Fibroblast of skin of scalp (primary cell): ENCODE results near the gene VOPP1.

Experiments
- DNase-seq: peaks from one replicate; pipeline ENCODE4 v3.0.0-alpha.2; 2013

Gene VOPP1

DNA sequence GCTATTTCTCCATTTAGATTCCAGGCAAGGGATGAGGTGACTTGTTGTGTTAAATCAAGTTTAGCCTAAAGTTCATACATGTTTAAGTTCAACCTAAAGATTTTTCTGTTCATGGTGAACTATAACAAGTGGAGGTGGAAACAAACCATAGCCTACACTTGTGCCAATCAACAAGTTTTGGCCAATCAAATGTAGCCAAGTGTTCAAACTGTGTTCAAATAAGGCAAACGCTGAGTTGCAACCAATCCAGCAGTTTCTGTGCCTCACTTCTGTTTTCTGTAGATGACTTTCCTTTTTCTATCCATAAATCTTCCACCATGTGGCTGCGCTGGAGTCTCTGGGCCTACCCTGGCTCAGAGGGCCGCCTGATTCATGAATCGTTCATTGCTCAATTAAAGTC, 4.5 kb upstream of the VOPP1 start:
- DNase-seq, result no peak

DNA sequence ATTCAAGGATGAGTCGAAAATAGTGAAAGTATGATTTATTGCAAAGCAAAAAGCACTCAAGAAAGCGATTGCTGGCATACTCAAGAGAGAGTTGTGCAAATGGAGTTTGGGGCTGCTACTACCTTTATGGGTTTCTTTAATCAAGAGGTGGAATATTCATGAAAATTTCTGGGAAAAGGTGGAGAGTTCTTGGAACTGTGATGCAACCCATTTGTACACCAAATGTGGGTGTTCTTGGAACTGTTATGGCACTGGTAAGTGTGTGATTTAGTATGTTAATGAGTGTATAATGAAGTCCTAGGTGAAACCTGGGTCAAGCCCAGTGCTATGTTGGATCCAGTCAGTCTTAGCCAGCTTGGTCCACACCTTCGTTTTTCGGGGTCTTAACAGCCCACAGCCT, 3.4 kb upstream of the VOPP1 start:
- no peak for DNase-seq

DNA sequence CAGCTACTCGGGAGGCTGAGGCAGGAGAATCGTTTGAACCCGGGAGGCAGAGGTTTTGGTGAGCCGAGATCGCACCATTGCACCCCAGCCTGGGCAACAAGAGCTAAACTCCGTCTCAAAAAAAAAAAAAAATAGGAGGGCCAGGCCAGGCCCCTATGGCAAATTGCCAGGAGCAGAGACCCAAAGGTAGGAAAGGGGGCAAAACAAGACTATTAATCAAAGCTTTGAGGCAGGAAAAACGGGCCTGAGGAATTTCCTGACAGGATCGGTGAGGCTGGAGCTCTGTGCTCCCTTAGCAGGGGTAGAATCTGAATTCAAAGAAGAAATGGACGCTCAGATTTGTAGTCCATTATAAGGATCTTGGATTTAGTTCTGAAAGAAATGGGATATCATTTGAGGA, 2.8 kb upstream of the VOPP1 start:
- DNase-seq, result no peak

DNA sequence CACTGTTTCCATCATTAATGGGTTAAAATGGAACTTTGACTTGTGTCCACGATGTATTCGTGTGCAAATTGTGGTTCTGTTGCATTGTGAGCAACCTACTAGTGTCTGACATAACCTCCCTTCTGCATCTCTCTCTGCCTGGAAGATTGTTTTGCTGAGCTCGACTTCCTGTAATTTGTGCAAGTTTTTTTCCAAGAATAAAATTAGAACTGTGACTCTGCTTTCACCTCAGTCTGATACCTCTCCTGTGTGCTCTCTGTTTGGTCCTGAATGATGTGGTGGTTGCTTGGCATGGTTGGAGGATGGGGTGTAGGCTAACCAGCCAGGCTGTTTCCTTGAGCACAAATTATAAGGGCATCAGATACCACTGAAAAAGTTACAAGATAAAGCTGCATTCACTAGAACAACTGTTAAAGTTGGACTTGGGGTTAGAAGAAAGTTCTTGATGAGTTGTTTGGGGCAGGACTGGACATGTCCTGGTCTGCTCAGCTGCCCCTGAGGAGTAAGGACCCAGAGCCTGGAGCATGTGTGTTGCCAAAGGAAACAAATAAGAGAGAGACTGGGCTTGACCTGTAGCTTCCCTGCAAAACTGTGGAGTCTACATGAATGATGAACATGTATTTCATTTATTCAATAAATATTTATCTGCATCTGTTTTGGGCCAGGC, 1.9 kb upstream of the VOPP1 start:
- DNase-seq, result no peak

DNA sequence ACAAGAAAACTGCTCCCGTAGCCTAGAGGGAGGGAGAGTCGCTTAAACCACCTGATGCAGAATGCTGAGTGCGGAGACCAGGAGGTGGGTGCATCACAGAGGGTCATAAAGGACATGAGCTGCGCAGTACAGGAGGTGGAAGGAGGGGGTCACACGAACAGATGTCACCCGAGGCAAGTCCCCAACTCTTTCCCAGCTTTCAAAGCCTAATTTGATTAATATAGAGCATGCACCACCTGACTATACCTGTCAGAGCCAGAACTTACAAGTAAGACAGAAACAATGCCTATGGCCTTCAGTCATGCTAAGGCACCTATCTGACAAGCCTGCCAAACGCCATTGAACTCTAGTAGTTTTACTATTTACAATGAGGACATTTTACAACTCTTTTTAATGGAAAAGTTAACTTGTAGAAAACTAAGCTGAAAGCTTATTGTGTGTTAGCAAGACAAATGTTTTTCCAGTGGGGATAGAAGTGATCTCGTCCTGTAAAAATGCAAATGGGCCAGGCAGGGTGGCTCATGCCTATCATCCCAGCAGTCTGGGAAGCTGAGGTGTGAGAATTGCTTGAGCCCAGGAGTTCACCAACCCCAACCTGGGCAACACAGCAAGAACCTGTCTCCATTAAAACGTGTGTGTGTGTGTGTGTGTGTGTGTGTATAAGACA, 1.1 kb upstream of the VOPP1 start:
- DNase-seq, result peak; percentile 51

DNA sequence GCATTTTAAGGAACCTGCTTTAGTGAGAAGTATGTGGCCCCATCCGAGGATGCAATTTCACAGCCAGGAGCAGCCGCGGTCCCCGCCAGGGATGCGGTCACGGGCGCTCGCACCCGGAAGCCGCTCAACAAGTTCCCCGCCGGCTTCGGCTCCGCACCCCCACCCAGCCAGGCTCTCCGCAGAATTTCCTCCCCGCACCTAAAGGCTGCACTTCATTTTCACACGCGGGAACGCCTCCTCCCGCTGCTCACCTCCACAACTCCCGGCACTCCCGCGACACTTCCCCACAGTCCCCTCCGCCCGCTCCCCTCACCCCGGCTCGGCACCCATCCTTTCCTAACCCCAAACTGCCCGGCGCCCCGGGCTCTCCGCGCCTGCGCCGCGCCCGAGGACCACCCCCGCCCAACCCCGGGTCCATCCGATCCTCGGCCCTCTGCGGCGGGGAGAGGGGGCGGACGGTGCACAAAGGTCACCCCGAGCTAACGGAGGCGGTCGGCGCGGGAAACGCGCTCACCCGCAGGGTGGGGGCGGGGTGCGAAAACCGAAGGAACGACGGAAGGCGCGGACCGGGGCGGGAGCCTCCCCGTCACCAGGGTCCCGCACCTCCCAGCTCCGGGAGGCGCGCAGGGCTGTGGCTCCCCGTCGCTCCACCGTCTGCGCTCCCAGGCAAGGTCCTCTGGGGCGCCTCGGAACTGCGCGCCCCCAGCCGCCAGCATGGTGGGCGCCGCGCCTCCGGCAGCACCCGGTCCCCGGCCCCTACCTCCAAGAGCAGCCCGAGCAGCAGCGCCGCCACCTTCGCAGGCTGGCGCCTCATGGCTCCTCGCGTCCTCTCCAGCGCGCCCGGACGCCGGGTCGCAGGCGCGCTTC, 558 bp downstream of the VOPP1 start:
- DNase-seq, result peak; percentile 39

DNA sequence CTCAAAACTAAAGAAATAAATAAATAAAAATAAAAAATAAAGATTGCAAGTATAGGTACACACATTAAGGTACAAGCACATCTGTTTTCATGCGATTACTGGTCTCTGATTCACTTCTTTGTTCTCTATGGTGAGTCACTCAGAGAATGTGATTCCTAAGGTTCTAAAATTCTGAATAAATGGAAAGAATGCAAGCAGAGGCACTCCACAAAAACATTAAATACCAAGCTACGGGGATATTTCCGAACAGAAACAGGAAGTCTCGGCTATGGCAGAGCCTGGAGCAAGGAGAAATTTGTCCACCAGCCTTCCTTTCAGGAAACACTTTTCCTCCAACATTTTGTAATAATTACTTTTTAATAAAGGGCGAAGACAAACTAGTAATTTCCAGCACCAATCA, 1.4 kb downstream of the VOPP1 start:
- peak; percentile 85 for DNase-seq

DNA sequence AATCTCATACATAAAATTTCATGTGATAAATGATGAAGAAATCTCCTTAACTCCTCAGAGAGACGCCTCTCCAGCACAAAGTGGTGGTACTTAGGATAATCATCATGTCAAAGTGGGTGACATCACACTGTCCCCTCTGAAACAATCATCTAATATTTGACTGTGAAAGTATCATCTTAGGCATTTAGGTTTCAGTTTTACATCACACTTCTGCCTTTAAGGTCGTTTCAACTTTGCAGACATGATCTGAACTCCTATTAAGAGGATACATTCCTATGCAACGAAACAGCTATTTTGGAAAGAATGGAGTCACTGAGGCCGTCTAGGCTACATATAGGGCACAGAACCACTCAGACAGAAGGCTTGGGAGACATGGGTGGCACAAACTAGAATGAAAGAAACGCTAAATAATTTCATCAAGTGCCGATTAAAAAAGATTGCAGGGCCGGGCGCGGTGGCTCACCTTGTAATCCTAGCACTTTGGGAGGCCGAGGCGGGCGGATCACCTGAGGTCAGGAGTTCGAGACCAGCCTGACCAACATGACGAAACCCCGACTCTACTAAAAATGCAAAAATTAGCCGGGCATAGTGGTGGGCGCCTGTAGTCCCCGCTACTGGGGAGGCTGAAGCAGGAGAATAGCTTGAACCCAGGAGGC, 2.0 kb downstream of the VOPP1 start:
- DNase-seq, result peak; percentile 70

DNA sequence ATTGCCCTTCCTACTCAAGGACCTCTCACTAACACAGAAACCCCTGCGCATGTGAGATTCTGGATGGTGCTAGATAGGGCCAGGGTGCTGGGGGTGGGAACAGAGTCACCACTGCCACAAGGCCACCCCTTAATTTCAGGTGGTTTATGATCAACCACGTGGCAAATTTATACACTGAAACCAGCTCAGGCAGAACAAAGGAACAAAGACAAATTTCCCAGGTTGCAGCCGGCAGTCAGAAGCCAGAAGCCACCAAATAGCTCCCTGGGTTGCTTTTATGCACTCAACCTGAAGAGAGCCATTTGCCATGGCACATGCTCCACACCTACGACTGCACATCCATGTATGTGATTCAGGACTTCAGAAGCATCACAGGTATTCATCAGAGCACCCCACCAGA, 2.5 kb downstream of the VOPP1 start:
- no peak for DNase-seq

DNA sequence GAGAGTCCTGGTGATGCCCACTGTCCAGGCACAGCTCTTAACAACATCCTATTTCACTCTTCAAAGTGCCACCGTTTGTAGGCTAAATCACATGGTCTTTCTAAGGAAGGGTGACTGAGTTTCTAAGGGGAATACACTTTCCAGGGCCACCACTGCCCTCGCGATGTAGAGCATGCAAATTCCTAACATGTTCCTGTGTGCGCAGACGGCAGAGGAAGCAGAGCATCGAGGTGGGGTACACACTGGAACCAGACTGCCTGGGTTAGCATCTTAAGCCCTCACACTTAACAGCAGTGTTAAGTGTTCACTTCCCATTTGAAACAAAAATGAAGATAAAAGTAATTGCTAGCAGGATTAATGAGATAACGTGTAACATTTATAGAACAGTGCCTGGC, 3.0 kb downstream of the VOPP1 start:
- no peak for DNase-seq

DNA sequence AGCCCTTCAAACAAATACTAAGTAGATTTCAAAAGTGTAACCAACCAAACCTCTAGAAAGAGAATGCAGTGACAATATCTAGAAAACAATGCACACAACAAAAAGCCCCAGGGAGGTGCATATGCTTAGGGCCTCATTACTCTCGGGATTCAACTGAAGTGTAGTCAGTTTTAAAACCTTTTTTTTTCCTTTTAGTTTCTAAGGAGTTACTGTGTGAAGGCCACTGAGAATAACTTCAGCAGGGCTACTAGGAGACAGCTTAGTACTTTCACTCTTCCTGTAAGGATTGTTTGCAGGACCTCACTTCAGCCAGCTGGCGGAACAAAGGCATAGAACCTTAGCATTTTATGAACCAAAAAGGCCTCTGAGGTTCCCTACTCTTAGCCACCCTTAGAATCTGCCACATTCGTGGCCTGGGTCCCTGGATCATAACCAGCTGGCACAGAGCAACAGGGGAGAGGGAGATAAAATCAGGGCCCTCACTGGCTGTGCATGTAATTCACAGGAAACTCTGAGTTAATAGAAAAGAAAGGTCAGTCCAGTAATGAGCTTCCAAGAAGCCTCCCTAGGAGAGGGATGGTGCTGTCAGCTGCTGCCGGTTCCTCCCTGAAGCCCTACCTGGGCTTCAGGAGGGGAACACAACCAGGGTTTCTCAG, 3.6 kb downstream of the VOPP1 start:
- no peak for DNase-seq

DNA sequence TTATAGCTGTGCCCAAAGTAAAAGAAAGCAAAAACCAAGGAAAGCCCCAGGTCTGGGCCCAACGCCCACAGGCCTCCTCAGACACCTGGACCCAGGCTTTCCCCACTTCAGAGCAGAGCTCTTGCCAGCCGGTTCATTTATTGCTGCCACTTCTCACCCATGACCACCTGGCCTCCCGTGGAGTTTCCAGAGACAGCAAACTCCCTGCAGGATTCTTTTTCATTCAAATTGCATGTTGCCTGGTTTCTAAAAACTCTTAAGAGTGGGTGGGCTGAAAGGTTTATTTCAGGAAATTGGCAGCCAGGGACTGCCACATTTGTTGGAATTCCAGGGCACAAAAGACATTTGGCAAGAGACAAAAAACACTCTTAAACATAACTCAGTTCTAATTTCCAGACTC, 4.7 kb downstream of the VOPP1 start:
- DNase-seq, result no peak

DNA sequence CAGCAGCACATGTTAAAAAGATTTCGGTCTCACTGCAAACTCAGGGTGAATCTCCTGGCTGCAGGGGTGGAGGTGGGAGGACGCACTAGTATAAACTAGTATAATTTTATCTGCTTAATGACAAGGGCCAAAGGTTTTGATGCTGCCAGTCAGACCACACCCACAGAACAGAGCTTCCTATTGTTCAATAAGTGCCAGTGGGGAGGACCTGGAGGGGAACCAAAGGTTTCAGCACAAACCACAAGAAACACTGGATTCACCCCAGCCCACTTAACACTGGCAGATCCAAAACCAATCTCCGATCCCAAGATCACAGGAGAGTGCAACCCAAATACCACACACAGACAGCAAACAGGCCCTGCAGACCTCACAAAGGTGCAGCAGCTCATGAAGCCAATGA, 6.6 kb downstream of the VOPP1 start:
- no peak for DNase-seq

DNA sequence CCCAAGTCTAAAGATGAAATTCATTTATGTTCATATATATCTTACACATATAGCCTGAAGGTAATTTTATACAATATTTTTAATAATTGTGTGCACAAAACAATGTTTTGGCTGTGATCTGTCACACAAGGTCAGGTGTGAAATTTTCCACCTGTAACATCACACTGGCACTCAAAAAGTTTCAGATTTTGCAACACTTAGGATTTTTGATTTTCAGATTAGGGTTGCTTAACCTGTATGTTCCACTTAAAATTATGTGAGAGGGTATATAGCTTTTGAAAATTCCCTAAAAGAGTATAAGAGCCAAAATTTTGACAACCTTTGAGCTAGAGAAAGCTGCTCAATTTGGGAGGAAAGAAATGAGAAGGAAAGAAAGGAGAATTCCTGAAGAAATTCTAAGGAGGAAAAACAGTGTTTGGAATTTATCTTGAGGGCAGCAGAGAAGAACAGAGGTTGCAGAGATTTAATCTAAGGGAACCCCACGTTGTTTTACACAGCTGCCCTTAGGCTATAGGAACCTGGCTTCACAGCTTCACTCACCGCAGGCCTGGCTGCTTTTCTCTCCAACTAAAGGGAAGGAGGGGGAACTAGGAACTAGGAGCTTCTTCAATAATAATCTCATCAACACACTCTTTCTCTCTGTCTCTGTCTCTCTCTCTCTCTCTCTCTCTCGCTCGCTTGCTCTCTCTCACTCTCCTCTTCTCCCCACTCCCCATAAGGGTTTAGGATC, 8.5 kb downstream of the VOPP1 start:
- no peak for DNase-seq

DNA sequence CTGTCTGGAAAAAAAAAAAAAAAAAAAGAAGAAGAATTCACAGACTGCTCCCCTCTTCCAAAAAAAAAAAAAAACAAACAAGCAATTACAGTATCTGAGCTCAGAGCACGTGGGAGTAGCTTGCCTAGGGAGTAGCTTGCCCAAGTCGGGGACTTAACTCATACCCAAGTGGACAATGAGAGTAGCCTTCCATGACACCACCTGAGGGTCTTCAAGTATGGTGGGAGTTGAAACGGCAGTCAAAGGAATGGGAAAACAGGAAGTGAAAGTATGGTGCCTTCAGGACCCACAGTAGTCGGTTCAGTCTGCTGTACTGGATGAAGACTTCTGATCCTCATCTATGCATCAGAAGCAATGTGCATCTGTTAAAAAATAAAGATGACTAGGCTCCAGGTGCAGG, 10.6 kb downstream of the VOPP1 start:
- DNase-seq, result no peak

DNA sequence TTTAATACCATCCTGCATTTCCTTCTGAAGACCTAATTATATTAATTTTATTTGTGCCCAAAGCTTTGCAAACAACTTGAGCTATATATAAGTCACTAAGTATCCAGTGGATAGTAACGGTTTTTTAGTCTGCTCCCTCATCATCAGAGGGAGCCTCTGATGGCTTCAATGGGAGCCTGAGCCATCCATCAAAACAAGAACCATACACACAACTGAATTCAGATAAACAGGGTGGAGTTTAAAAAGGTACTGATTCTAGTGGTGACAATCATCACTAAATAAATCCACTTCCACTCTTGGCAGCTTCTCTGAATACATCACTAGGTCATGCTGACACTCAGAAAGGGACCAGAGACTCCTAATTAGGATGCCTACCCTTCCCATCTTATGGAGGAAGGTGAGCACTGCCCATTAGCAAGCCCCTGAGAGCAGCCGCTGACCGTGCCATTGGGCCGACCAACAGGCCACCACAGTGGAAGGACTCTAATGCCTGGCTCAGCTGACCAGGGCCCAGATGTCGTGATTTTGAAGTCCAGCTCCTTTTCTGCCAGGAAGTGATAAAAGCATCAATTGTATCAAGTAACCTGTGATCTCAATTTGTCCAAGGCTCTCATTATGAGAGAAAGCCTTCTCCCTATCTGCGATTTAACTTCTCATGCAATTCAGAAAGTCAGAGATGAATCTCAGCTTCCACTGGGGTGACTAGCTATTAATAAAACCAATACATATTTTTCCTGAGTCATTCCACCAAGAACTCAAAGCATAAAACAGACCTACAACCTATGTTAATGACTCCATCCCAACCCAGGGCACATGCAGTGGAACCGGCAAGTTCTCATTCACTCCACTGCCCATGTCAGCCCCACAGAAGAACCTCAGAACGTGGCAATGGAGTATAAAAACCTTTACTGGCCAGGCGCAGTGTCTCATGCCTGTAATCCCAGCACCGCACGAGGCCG, 13.1 kb downstream of the VOPP1 start:
- DNase-seq, result no peak

DNA sequence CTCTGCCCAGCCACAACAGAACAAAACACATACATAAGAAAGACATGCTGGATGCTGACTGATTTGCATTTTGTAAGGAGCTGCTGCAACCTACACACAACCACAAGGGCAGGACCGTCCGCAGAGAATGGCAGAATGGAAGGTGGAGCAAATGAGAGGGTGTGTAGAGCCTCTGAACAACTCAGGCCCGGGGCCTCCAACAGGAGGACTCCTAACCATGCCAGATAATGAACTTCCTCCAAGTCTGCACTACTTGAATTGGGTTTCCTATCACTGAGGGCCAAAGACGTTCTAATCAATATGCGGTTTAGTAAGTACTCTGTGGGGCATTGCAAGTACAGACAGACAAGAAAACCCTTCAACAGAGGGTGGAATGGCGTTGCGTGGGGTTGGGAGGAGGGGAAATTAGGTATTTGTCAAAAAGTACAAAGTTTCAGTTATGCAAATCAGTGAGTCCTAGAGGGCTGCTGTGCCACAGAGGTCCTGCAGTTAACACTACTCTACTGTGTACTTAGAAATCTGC, 14.6 kb downstream of the VOPP1 start:
- DNase-seq, result no peak

DNA sequence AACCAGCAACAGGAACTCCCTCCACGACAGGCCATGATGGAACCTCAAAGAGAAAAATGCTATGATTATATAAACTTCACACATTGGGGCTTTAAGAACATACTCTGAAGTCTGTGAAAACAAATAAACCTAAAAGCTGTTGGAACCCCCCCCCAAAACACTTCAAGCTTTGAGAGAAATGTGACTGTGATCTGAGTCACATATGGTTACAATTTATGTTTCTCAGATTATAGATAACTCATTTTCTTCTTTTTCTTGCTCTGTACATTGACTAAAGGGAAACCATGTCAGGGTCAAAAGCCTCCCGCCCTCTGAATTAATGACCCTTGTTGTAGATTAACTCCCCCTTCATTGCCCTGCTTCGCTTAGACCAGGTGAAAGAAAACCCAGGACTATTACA, 15.8 kb downstream of the VOPP1 start:
- DNase-seq, result no peak

DNA sequence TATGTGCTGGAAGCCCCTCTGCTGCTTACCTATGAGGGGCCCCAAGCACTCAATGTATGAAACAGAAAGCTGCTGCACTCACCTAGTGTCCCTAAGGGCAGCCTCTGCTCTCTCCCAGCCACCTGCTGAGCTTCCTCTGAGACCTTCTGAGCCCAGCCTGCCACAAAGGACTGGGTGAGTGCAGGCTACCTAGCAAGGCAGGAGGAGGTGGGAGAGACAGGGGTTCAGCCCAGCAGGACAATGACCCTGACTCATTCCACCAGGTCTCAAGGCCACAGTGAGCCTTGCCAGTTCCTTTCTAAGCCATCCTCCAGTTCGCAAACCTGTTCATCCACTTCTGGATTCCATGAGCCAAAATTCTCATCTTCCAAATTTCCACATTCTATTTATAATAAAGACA, 16.3 kb downstream of the VOPP1 start:
- no peak for DNase-seq

DNA sequence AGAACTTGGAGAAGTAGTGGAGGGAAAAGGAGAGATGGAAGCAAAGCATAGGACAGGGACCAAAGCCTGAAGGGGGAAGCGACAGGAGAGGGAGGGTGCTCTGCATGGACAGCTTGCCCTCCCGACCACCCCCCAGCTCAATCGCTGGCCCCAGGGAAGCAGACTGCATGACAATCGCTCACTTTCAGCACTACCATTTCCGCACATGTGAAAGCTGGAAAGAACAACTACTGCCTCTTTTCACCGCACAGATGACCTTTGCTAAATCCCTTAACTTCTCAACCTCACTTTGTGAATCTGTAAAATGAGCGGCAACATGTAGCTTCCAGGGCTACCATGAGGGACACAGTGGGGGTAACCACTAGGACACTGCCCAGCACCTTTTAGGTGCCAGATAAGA, 17.1 kb downstream of the VOPP1 start:
- no peak for DNase-seq

DNA sequence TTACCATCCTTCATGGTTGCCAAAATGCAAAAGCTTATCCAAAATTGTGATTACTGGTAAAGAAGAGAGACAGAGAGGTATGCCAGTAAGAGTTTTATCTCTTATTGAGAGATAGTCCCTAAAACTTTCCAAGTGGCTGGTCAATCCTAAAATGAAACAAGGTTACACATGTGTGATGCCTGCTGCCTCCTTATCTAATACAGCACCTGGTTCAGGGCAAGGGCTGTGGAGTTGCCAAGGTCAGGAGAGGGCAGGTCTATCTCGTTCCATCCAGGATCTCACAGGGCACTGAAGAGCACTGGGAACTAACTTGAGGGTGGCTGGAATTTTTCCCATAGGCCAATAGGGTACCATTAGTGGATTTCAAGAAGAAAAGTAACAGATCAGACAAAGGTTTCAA, 18.3 kb downstream of the VOPP1 start:
- DNase-seq, result no peak
